HepG2 (cell line): ENCODE results near the gene UBA6. TPM values are rescaled to one million over a fixed set of nuclear protein-coding genes. Genes with fewer than 3 reads are reported as not detected.

ENCODE experiments used
- polyA plus RNA-seq, 8 experiments: library from polyadenylated mRNA; depleted of rRNA in 3 of 8; stranded (reverse) in 7 of 8; unstranded in 1 of 8; fragments of >200 nt; fragmentation: Illumina TruSeq in 4 of 8; extraction: Trizol in 4 of 8; gene quantifications; 2 replicates each; pipeline versions ENCODE4 v1.2.1 to v1.2.3, GENCODE V29; 2011 to 2016; ENCODE audit warnings: low read depth in 4 of 8, missing spikeins in 1 of 8, mixed read lengths in 1 of 8; ENCODE audit not compliant: insufficient read depth in 1 of 8
- small RNA-seq, 3 experiments: library from RNA; depleted of rRNA; stranded (forward); fragments of <200 nt; gene quantifications; one replicate each; pipeline ENCODE3, GENCODE V24; 2012; ENCODE audit warnings: low read depth in 2 of 3, low replicate concordance in 1 of 3; ENCODE audit not compliant: insufficient read length in 3 of 3, insufficient read depth in 2 of 3
- total RNA-seq, 5 experiments: library from RNA; depleted of rRNA; stranded (reverse); fragments of >200 nt; fragmentation: Illumina TruSeq; extraction: Trizol; gene quantifications; 2 replicates each; pipeline ENCODE4 v1.2.3, GENCODE V29; 2016; ENCODE audit warnings: low read depth in 1 of 5

Gene UBA6
- total and polyA plus RNA-seq, 2 of the 13 experiments (the other 11 are each of a cell fraction or from before 2014, with no cell fraction given) = 33.3 to 75.4 TPM

Small RNA genes within 50 kb of the gene (small RNA-seq; reads per million reads assigned to genes)
- 0 reads per million in 3 experiments for gene AC096720.1
- gene RF00091 = 0 reads per million in 3 experiments

Other genes starting within 250 kb of the UBA6 start
- gene CENPC, start 155.7 kb downstream of the UBA6 start, total RNA-seq (2016; rRNA removed; fragmentation: Illumina TruSeq; extraction: Trizol) = 15.7 and 16.4 TPM in 2 replicates
- gene CENPC, start 155.7 kb downstream of the UBA6 start, polyA plus RNA-seq (2011; rRNA removed) = 3.3 and 4.7 TPM in 2 replicates
- gene STAP1, start 142.4 kb downstream of the UBA6 start, total RNA-seq (2016; rRNA removed; fragmentation: Illumina TruSeq; extraction: Trizol) = not detected in 2 replicates
- gene STAP1, start 142.4 kb downstream of the UBA6 start, polyA plus RNA-seq (2011; rRNA removed) = not detected in 2 replicates
- gene GNRHR, start 53.2 kb upstream of the UBA6 start, total RNA-seq (2016; rRNA removed; fragmentation: Illumina TruSeq; extraction: Trizol) = not detected in 2 replicates
- gene GNRHR, start 53.2 kb upstream of the UBA6 start, polyA plus RNA-seq (2011; rRNA removed) = not detected in 2 replicates
- gene TMPRSS11D, start 182.8 kb upstream of the UBA6 start, total RNA-seq (2016; rRNA removed; fragmentation: Illumina TruSeq; extraction: Trizol) = not detected in 2 replicates
- gene TMPRSS11D, start 182.8 kb upstream of the UBA6 start, polyA plus RNA-seq (2011; rRNA removed) = not detected in 2 replicates